ENCODE results near the gene VPS35.
"Not testable (repeated sequence)": the region's sequence is repeated elsewhere in the genome, so short reads cannot be mapped to it uniquely, and the experiment has no call there.

DNA sequence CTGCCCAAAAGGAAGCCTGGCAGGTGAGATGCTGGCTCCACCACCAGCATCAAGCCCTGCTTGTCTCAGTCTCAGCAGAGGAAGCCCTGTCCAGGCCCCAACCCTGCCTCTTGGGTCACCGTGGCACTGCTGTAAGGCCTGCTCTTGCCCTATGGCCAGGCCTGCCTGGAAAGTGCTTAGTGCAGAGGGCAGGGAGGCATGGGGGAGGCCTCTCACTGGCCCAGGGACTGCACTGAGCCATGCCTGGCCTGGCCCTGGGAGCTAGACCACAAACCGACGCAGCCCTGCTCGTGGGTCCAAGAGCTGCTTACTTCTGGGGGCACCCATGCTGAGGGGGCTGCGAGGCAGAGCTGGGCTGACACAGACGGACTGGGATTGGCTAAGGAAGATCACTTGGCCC is 64.1 kb downstream of the VPS35 start:
- TF ChIP-seq CTCF, POLR2A (IDR thresholded peaks at IDR 0.05): not testable (repeated sequence)
